NCI-H2107 treated with DMSO at 0.1 percent for 48 hours (cell line): ENCODE results near the gene KIAA0513.

ENCODE experiments used
- DNase-seq: peaks from one replicate; lab custom pipeline; 2025; ENCODE audit not compliant: unreplicated experiment; lab: John Stamatoyannopoulos, UW

Gene KIAA0513

DNA sequence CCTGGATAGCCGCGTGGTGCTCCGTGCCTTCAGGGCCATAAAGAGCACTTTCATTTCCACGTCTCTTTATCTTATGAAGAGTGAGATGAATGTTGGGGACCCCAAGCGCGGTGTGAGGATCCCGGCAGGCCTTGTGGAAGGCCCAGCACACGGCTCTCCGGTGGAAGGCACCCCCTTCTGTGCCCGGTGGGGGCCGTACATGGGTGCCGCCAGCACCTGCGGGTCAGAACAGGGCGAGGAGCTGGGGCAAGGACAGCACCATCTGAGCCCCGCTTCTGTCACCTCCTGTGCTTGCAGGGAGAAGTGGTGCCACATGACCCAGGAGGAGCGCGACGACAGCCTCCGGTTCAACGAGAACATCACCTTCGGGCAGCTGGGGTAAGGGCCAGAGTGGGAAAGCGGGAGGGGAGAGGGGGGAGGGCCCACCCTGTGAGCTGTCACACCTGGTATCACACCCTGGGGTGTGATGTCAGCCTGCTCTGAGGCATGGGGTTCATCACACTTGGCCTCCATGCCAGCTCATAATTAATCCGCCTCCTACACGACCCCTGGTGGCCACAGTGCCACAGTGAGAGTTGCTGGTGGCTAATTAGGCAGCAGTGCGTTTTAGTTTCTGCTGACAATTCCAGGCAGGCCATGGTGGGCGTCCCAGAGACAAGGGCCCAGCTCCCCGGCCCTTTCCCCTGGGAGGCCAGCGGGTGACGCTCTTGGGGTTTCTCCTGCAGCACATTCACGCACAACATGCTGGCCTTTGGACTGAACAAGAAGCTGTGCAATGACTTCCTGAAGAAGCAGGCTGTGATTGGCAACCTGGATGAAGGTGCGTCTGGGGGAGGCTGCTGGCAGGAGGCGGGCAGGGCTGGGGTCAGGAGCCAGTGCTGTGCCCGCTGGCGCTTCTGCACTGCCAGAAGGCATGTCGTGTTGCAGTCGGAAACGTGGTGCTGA, 59.0 kb downstream of the KIAA0513 start:
- no peak for DNase-seq

DNA sequence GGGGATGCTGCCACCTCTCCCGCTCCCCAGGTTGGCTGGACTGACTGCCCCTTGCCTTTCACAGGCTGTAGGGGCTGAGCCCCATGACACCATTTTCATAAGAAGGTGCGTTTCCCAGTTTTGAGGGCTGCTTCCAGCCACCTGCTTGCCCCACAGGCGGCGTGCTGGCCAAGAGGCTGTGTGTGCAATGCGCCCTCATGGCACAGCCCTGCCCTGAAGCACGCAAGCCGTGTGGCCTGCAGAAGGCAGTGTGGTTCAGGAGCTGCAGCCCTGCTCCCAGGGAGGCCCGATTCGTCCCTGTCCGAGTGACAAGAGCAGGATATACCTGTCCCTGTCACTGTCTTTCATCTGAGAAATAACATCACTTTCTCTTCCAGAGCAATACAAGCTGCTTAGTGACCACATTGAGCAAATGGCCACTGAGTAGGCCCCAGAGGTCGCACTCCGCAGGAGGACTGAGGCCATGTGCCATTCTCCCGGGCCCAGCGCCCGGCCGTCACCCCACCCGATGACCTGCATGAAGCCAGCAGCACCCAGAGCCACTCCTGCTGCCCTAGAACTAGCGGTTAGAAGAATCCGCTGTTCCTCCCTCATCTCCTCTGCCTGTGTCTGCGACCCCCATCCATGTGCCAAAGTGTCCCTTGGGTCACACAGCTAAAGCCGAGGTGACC, 60.4 kb downstream of the KIAA0513 start:
- no peak for DNase-seq

DNA sequence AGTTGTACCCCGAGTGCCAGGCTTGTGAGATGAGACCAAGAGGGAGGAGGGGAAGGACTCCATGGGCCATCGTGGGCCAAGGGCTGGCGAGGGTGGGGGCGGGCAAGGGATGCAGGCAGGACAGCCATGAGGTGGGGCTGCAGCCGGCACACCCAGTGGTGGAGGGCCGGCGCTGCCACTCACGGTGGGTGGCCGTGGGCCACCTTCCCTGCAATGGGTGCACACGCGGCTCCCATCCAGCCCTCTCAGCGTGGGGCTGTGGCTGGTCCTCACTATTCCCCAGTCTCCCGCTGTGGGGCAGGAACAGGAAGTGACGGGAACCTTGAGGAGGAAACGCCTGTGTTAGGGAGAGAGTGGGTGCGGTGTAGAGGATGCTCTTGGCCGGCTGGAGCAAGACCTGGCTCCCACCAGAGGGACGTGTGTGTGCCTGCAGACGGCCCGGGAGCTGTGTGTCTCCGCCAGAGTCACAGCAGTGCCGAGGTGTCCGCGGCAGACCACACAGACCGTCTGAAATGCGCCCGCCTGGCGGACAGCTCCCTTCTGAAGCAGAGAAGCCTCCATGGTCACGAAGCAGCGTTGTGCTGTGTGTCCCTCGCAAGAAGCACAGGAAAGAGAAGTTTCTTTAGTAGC, 61.1 kb downstream of the KIAA0513 start:
- no peak for DNase-seq

DNA sequence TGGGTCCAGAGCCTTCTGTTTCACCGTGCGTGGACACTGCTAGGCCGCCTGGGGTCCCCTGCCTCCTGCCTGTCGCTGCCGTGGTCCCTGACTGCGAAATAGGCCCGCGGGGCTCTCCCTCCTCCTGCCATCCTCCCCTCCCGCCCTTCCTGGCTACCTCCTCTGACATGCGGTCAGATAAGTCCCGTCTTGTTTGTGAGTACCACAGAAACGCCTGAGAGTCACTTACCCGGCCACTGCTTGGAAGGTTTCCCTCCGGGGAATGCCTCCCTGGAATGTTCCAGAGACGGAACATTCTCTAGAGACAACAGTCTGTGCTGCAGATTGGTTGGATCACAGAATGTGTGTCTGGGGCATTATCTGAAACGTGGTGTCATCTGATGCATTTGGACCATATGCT, 61.9 kb downstream of the KIAA0513 start:
- no peak for DNase-seq

DNA sequence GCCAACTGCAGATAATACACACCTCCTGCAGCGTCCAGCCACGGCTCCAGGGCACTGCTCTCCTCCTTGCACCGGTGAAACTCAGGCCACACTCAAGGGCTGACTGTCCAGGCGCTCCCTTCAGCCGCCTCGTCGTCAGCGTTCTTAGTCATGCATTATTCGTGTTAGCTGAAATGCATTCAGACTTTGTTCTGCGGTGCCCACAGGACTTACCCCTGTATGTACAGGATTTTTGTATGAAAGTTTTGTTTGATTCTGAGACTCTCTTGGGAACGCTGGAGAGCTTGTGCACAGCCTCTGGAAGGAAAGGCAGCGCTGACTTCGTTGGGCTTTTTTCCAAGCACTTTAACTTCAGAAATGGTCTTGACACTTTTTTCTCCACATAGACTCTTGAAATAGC, 62.6 kb downstream of the KIAA0513 start:
- no peak for DNase-seq

DNA sequence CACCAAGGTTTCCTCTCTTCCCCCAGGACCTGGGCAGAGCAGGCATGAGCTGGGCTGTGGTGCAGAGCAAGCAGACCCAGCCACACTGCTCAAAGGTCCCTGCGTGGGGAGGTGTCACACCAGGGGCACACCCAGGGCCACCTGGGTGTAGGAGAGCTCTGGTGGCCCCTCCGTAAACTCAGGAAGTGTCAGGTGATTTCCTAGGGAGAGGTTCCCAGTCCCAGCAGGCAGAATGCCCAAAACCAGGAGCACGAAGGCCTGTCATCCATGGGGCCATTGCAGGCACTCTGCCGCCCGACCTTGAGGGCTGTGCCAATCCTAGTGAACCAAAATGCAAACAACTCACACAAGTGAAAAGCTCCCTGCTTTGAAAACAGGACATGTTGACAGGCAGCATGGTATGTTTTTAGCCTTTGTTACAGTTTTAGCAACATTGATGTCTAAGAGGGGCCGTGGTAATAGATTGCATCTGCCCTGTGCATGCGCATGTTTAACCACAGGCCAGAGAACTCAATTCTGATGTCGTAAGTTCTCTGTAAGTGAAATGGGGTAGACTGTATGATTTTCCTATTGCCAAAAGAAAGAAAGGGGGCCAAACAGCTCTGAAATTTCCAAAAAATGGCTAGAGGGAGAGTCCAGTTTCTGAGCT, 63.4 kb downstream of the KIAA0513 start:
- DNase-seq: no peak

DNA sequence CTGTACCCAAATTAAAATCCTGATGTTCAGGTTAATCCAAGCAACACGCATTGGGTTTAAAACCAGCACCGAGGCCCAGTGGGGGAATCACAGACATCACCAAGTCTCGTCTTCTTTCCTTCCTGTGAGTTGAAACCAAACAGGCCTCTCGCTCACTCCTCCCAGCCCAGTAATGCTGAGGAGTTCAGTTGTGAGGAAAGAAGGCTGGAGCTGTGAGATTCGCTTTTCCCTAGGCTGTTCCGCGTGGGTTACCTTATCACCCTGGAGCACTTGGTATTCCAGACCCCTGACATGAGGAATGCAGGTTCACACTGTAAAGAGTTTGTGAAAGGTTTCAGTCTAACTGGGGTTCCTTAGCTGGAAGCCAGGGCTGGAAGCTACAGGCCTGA, 63.9 kb downstream of the KIAA0513 start:
- no peak for DNase-seq

DNA sequence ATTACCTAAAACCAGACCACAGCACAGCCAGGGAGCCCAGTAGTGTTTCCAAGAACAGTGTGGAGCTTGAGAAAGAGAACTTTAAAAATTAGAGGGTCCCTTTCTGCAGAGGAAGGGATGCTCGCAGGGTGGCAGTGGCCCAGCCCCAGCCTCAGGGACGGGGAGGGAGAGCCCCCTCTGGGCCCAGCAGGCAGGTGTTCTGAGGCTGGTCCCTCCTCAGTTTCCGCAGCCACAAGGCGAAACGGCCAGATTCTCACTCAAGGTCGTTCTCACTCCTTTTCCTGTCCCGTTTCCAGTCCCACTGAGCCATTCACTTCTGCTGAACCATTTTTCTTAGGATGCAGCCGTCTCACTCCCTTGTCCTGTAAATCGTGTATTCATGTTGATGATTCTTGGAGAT, 64.7 kb downstream of the KIAA0513 start:
- no peak for DNase-seq

DNA sequence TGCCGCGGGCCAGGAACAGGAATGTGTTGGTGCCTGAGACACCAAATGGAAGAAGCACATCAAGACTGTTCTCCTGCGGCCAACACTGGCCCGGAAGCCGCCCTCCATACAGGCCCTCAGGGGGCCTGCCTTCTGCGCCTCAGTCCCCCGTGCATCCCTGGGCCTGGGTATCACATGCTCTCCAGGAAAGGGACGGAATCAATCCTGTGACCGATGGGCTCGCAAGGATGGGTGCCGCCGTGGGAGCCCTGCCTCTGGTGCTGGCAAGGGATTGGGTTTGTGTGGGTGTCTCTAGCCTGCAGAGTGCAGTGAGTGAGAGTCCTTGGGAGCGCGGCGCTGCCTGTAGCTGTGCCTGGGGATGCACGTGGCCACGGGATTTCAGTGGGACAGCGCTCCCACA, 65.3 kb downstream of the KIAA0513 start:
- no peak for DNase-seq

DNA sequence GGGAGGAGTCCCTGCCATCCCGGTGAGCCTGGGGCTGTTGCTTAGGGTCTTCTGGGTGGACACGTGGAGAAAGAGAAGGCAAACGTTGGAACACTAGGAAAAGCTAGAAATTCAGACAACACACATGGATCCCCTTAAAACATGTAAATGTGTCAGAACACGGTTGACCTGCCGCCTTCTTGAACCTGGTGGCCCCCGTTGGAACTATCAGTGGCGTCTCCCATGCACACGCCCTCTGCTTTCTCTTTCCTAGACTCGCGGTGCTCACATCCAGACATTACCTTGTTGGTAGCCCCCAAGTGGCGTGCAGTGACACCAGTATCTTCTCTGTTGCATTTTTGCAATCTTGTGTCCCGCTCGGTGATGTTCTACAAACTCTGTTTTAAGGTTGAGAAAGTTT, 66.1 kb downstream of the KIAA0513 start:
- no peak for DNase-seq

DNA sequence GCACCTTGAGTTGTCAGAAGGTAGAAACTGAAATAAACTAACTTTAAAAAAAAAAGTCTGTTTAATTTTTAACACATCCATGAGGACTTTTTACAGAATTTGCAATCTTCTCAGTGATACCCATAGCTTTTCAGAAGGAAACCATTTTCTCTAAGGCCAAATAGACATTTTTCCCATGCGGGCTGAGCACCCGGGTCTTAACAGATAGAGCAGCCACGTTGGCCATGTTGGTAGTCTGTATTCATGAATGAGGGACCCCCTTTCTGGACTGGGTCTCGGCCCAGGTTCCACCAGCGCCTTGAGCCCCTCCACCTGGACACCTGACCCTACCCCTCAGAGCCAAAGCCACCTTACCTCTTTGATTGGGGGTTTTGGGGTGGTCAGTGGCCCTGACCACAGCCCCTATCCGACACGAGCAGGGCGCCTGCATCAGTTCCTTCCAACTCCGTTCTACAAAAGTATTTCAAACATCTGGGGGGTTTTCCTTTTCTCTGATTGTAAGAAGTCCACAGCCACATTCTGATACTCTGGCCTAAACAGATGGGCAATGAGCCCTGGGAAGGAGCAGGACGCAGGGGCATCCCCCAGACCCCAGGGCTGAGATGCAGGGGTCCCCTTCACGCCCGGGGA, 66.7 kb downstream of the KIAA0513 start:
- DNase-seq: no peak

DNA sequence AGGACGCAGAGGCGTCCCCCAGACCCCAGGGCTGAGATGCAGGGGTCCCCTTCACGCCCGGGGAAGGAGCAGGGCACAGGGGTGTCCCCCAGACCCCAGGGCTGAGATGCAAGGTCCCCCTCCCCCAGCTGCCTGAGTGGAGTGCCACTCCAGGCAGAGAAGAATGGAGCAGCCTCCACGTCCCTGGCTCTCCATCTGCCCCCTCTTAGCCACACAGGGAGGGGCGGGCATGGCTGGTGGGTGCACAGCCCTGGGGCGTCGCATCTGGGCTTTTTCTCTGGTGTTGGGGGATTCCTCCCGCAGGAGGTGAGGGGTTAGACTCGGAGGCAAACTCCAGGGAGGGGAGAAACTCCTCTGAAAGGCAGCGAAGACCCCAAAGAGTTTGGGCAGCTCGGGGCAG, 67.2 kb downstream of the KIAA0513 start:
- no peak for DNase-seq

DNA sequence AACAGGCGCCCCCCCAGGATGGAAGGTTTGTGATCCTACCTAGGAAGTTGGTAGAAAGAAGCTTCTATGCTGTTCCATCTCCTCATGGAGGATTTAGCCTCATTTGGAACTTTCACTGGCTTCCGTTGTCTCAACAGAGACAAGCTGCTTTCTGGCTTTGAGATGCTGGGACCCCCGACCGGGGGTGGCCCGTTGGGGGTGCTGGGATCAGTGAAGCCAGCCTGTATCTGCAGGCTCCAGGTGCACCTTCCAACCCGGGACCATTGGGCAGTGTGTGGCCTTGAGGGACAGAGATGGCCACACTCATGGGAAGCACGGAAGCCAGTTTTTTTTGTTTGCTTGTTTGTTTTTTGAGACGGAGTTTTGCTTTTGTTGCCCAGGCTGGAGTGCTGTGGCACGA, 69.3 kb downstream of the KIAA0513 start:
- no peak for DNase-seq

DNA sequence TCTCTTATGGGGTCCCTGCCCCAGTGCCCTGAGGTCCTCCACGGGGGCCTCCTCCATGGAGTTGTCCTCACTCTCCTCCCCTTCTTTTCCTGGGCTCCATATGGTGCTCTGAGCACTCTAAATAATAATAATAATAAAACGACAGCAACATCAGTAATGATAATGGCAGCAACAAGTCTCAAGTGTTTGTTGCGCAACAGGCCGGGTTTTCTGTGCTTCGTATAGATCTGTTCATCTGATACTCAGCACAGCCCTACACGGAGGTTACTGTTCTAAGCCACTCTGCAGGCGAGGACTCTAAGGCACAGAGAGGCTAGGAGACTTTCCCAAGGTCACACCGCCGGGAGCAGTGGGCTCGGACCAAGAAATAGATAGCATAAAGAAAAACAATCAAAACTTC, 71.0 kb downstream of the KIAA0513 start:
- DNase-seq: no peak

DNA sequence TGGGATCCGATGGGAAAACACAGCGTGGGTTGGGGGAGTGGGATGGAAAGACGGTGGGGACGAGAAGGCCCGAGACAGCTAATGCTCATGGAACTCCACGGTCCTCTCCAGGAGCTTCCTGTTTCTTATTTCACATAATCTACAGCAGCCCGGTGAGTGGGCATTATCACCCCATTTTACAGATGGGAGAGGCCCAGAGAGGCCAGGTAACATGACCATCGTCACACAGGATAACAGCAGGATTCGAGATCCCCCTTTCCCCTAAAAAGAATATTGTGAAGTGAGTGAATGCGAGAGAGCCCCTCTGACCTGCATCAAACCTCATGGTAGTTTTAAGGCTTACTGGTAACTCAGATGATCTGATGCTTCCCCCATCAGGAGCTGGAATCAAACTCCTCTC, 72.7 kb downstream of the KIAA0513 start:
- DNase-seq: no peak

DNA sequence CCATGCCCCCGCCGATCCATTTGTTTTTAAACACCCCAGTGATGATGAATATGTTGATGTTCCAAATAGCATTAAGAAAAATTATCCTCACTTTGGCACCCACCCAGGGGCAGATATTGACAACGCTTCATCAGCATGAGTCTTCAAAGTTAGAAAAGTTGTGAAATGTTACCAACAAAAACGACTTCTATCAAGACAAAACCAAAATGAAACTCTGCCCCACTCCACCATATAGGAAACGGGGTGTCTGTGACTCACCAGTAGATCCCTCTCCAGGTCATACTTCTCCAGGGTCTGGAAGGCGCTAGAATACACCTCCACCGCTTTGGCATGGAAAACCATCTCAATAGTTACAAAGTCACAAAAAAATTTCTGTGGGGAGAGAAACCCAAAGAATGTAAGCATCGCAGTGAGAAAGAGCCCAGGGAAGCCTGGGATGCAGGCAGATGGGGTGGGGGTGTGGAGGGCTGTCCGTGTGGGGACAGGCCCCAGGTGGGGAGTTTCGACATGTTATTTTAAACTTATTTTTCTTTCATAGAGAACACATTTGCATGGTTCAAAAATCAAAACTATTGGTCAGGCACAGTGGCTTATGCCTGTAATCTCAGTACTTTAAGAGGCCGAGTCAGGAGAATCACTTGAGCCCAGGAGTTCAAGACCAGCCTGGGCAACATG, 74.5 kb downstream of the KIAA0513 start:
- no peak for DNase-seq

DNA sequence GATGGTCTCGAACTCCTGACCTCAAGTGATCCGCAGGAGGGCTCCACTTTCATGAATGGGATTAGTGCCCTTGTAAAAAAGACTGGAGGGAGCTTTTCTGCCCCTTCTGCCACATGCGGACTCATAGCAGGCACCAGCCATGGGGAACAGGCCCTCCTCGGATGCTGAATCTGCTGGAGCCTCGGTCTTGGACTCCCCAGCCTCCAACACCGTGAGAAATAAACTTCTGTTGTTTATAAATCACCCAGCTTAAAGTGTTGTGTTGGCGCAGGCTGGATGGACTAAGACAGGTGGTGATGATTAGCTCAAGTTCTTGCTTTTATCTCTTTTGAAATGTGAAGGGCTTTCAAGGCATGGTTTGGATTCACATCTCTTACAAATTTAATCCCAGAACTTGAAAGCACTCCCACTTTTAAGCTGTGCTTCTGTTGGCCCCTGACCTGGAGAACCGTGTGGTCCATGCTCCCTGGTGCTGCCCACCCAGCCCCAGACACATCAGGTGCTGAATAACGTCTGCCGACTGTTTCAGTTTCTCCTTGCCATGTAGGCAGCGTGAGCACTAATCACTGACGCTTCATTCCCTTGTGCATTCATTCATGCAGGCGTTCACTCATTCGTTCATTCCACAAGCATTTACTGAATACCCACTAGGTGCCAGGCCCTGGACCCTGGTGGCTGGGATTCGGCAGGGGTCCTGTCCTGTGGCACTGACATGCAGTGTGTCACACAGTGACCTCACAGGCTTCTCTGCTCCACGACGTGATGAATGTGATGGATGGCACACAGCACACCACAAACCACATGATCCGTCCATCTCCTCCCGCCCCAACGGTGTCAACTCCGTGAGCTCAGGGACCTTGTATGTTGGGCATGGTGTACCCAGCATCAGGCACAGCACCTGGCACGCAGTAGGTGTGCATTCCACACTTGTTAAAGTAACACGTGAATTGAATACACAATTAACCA, 75.8 kb downstream of the KIAA0513 start:
- DNase-seq: no peak

DNA sequence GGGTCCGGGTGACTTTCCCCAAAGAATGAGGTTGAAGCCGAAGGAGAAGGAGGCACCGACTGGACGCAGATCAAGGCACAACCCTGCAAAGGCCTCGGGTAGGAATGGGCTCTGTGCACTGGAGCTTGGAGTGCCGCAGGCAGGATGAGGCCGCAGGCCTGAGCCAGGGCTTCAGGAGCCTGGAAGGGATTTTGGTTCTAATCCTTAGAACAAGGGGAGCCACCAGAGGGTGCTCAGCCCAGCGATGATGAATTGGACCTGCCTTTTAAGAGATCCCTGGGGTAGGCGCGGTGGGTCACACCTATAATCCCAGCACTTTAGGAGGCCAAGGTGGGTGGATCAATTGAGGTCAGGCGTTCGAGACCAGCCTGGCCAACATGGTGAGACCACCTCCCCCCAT, 76.6 kb downstream of the KIAA0513 start:
- no peak for DNase-seq

DNA sequence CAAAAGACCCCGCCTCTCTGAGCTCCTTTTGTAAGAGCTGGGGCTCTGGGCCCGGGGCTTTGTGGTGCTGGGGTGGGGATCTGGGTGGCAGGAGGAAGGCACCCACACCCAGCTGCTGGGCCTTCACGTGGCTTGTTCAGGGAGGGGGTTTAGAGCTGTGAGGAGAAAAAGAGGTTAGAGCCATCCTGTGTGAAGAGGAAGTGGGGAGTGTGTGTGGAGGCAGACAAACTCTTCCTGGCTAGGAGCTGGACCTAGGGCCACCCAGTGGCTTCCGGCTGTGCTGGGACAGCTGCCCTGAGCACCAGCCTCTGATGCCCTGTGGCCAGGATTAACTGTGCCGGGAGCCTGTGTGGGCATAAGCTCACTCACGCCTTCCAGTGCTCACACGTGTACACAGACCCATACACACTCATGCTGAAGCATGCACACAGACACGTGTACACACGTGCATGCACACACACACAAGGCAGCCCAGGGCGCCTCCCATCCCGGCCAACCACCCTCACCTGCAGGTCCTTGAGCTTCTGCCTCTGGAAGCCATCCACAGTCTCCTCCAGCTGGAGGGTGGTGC, 77.3 kb downstream of the KIAA0513 start:
- DNase-seq: no peak
